GM06990 (cell line): Measurements from ENCODE around the gene SENP5.

ENCODE experiments used
- DNase-seq: peaks from one replicate; pipeline ENCODE4 v3.0.0-alpha.2; 2011; ENCODE audit not compliant: insufficient read length; ENCODE audit errors: extremely low read depth
- H3K27me3 ChIP-seq: replicated peaks from 2 replicates; pipeline ENCODE4 v1.6.0; 2011; ENCODE audit warnings: low read length; ENCODE audit not compliant: control insufficient read depth, insufficient read depth
- H3K36me3 ChIP-seq: 2 replicates; pipeline ENCODE4 v1.5.1; 2011; ENCODE audit warnings: low read length; ENCODE audit not compliant: control insufficient read depth, insufficient read depth
- H3K4me3 ChIP-seq: replicated peaks from 2 replicates; pipeline ENCODE4 v1.5.1; 2011; ENCODE audit warnings: low read depth, mild to moderate bottlenecking, control low read depth, low read length
- CTCF ChIP-seq: IDR thresholded peaks from 2 replicates; pipeline ENCODE4 v1.5.1; 2011; ENCODE audit warnings: low read length, control low read depth, mild to moderate bottlenecking, inconsistent platforms; ENCODE audit not compliant: insufficient read depth, poor library complexity, severe bottlenecking

SENP5 gene

DNA sequence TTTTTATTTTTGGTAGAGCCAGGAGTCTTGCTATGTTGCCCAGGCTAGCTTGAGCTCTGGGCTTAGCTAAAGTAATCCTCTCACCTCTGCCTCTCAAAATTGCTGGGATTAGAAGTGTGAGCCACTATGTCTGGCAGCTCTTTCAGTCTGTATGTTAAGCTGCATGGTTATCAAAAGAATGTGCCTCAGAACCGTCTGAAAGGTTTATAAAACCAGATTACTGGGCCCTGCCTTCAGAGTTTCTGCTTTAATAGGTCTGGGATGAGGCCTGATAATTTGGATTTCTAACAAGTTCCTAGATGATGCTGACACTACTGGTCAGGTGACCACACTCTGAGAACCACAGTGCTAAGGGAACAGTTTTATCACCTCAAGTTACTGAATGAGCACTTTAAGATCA, 34.6 kb downstream of the SENP5 start:
- TF ChIP-seq CTCF, result no peak
- DNase-seq, result no peak
- H3K27me3 ChIP-seq, result no peaks in the 10 kb centered on the region
- peaks cover 10% of the 10 kb centered on the region for H3K36me3 ChIP-seq
- no peak overlapping the region for H3K4me3 ChIP-seq

- no peak for DNase-seq
- no peaks in the 10 kb centered on the region for H3K27me3 ChIP-seq
- peaks cover 10% of the 10 kb centered on the region for H3K36me3 ChIP-seq
- no peak overlapping the region for H3K4me3 ChIP-seq
- TF ChIP-seq CTCF, result no peak
Observed at GRCh38 chr3:196903740-196904139, 36.0 kb downstream of the SENP5 start.

DNA sequence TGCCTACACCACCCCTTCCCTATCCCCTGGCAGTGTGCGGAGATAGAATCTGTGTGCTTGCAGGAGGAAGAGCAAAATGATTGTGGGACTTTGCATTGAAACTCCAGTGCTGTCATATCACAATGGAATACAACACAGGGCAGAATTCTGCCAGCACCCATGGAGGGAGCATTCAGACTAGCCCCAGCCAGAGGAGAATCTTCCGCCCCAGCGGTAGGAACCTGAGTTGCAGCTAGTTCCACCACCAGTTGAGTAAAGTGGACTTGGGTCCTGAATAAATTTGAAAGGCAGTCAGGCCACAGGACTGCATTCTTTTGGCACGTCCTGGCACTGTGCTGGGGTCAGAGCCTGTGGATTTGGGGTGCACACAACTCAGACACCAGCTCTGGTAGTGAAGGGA, 47.1 kb downstream of the SENP5 start:
- no peak for DNase-seq
- peaks cover 4% of the 10 kb centered on the region; the same call in 1 of the 2 replicates for H3K36me3 ChIP-seq
- no peak overlapping the region for H3K4me3 ChIP-seq
- TF ChIP-seq CTCF, result no peak
- H3K27me3 ChIP-seq, result no peaks in the 10 kb centered on the region

- Histone ChIP-seq H3K36me3 (peaks cover 4% of the 10 kb centered on the region; the same call in 1 of the 2 replicates), H3K4me3 (no peak overlapping the region), H3K27me3 (no peaks in the 10 kb centered on the region)
- no peak for DNase-seq
- no peak for TF ChIP-seq CTCF
Observed at GRCh38 chr3:196915375-196915774, 47.7 kb downstream of the SENP5 start.

GRCh38 chr3:196916221-196916620, 48.5 kb downstream of the SENP5 start:
- H3K36me3 ChIP-seq, result peaks cover 4% of the 10 kb centered on the region; the same call in 1 of the 2 replicates
- TF ChIP-seq CTCF, result no peak
- DNase-seq, result no peak
- H3K27me3 ChIP-seq, result no peaks in the 10 kb centered on the region
- H3K4me3 ChIP-seq, result no peak overlapping the region

- no peak for TF ChIP-seq CTCF
- no peak for DNase-seq
- peaks cover 4% of the 10 kb centered on the region; the same call in 1 of the 2 replicates for H3K36me3 ChIP-seq
Observed at GRCh38 chr3:196916995-196917394, 49.3 kb downstream of the SENP5 start.

More at GRCh38 chr3:196916995-196917394, 49.3 kb downstream of the SENP5 start:
- H3K4me3 ChIP-seq, result no peak overlapping the region
- H3K27me3 ChIP-seq, result no peaks in the 10 kb centered on the region
